Right atrium auricular region (tissue), 2 donors: ENCODE measurements around the gene UBA52. TPM values are rescaled to one million over a fixed set of nuclear protein-coding genes. Genes with fewer than 3 reads are reported as not detected.

ENCODE experiments used
- DNase-seq: peaks from one replicate; pipeline ENCODE4 v3.0.0-alpha.2; 2019; ENCODE audit warnings: low spot score
- H3K27ac ChIP-seq, 2 donors: fragments of 200-600 bp; sonication (generic); 1 replicate in 1 of 2; 2 replicates in 1 of 2; pipeline ENCODE4 v1.5.1; 2016 to 2019
- H3K27me3 ChIP-seq, 2 donors: fragments of 200-600 bp; sonication (generic); one replicate each; pipeline versions ENCODE4 v1.5.1 to v1.6.0; 2017 to 2019
- H3K36me3 ChIP-seq: fragments of 200-600 bp; sonication (generic); one replicate; pipeline ENCODE4 v1.5.1; 2016
- H3K4me1 ChIP-seq, 2 donors: fragments of 200-600 bp; sonication (generic); one replicate each; pipeline versions ENCODE4 v1.5.1 to v1.6.0; 2017 to 2019
- H3K4me3 ChIP-seq, 2 donors: fragments of 200-600 bp; sonication (generic); 1 replicate in 1 of 2; 2 replicates in 1 of 2; pipeline ENCODE4 v1.5.1; 2017 to 2019; ENCODE audit warnings: mild to moderate bottlenecking in 1 of 2, moderate library complexity in 1 of 2
- H3K9me3 ChIP-seq, 2 donors: fragments of 200-600 bp; sonication (generic); one replicate each; pipeline ENCODE4 v1.5.1; 2019
- total RNA-seq, 2 donors: library from RNA; depleted of rRNA; stranded (reverse); fragments of >200 nt; gene quantifications; one replicate each; pipeline ENCODE4 v1.1.0, GENCODE V29; 2016
- TF ChIP-seq, protein P1 (sequence below), 2 donors: fragments of 200-600 bp; sonication (generic); IDR thresholded peaks; one replicate each; pipeline ENCODE4 v1.5.1; 2019; ENCODE audit warnings: antibody characterized with exemption in 2 of 2

Gene UBA52
- total RNA-seq, 2 donors from 2014 or later: 272 to 543 TPM

DNA sequence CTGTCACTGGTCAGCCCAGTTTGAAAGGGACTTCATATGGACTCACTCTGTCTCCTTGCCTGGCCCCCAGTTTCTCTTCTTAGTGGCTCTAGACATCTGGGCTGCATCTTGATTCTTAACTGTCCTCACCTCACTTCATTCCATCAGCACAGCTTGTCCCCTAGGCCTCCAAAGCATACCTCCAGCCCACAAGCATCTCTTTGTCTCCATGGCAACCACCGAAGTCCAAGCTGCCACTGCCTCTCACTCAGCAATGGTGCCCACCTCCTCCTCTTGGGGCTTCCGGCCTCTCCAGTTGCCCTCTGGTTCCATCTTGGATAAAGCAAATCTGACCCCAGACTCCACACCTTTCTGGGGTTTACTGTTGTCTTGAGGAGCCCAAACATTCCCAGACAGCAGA, 55.2 kb downstream of the UBA52 start:
- H3K9me3 ChIP-seq: no peaks in the 10 kb centered on the region

More for the DNA sequence above, 55.2 kb downstream of the UBA52 start:
- Histone ChIP-seq H3K4me1 (no peaks in the 10 kb centered on the region), H3K27ac (no peak overlapping the region), H3K36me3 (no peaks in the 10 kb centered on the region), H3K4me3 (no peak overlapping the region), H3K27me3 (no peaks in the 10 kb centered on the region)
- TF ChIP-seq, protein P1, sequence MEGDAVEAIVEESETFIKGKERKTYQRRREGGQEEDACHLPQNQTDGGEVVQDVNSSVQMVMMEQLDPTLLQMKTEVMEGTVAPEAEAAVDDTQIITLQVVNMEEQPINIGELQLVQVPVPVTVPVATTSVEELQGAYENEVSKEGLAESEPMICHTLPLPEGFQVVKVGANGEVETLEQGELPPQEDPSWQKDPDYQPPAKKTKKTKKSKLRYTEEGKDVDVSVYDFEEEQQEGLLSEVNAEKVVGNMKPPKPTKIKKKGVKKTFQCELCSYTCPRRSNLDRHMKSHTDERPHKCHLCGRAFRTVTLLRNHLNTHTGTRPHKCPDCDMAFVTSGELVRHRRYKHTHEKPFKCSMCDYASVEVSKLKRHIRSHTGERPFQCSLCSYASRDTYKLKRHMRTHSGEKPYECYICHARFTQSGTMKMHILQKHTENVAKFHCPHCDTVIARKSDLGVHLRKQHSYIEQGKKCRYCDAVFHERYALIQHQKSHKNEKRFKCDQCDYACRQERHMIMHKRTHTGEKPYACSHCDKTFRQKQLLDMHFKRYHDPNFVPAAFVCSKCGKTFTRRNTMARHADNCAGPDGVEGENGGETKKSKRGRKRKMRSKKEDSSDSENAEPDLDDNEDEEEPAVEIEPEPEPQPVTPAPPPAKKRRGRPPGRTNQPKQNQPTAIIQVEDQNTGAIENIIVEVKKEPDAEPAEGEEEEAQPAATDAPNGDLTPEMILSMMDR (IDR thresholded peaks at IDR 0.05): no peak
- DNase-seq: no peak

Other genes starting within 250 kb of the UBA52 start
- gene LSM4, start 248.8 kb upstream of the UBA52 start, total RNA-seq: 10 to 100 TPM; 68.5 to 97.3 TPM
- gene PGPEP1, start 231.3 kb upstream of the UBA52 start, total RNA-seq: 10 to 100 TPM; 16.4 to 20.6 TPM
- 1 to 10 TPM; 1.1 to 2.7 TPM for gene GDF15, start 185.7 kb upstream of the UBA52 start, total RNA-seq
- 1 to 10 TPM; 2.6 to 6.8 TPM for gene LRRC25, start 174.2 kb upstream of the UBA52 start, total RNA-seq
- gene SSBP4, start 152.5 kb upstream of the UBA52 start, total RNA-seq: 10 to 100 TPM; 31.7 to 59.5 TPM
- gene ISYNA1, start 133.7 kb upstream of the UBA52 start, total RNA-seq: 10 to 100 TPM; 24.1 to 49.4 TPM
- 10 to 100 TPM; 12.4 to 17.5 TPM for gene ELL, start 49.8 kb upstream of the UBA52 start, total RNA-seq
- gene FKBP8, start 28.3 kb upstream of the UBA52 start, total RNA-seq: 100 to 1,000 TPM; 192 to 345 TPM
- 100 to 1,000 TPM in 1 of 2 donors, 10 to 100 TPM in 1; 60.7 to 114 TPM for gene KXD1, start 14.0 kb upstream of the UBA52 start, total RNA-seq
- gene REX1BD, start 16.9 kb downstream of the UBA52 start, total RNA-seq: 100 to 1,000 TPM; 119 to 171 TPM
- gene CRLF1, start 34.9 kb downstream of the UBA52 start, total RNA-seq: 10 to 100 TPM; 71.8 to 73.9 TPM
- 1 to 10 TPM; 2.2 to 3.0 TPM for gene TMEM59L, start 41.0 kb downstream of the UBA52 start, total RNA-seq
- 10 to 100 TPM in 1 of 2 donors, 1 to 10 TPM in 1; 5.7 to 11.3 TPM for gene KLHL26, start 65.2 kb downstream of the UBA52 start, total RNA-seq
- 1 to 10 TPM; 4.0 to 5.8 TPM for gene CRTC1, start 111.8 kb downstream of the UBA52 start, total RNA-seq
- 10 to 100 TPM in 1 of 2 donors, 1 to 10 TPM in 1; 7.8 to 12.5 TPM for gene COMP, start 219.4 kb downstream of the UBA52 start, total RNA-seq